ENCODE data around the gene CABP4.

DNA sequence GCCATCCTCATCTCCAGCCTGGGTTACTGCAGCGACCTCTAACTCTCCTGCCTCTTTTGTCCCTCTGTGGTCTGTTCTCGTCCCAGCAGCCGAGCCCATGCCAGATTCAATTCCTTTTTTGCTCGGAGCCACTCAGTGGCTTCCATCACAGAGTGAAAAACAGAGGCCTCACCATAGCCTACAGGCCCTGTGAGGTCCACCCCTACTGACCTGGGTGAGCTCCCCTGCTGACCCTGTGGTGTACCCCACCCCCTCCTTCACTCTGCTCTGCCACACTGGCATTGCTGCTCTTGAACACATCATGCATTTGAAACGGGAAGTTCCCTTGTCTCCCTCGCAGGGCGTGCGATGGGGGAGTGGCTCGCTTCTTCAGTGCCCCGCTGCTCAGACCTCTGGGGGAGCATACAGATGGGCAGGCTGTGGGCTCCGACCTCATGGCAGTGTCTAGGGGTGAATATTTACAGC is 29.7 kb downstream of the CABP4 start:
- no peak for TF ChIP-seq POLR2A (IDR thresholded peaks at IDR 0.05)
- no peak for TF ChIP-seq CTCF (IDR thresholded peaks at IDR 0.05)
